Activated CD4-positive, alpha-beta T cell treated with anti-CD3 and anti-CD28 coated beads, Interleukin-2, amount 10 ng/mL, durations not matched to agents 7 days and 5 days (primary cell): ENCODE measurements around the gene PPP1R1B. TPM values are rescaled to one million over a fixed set of nuclear protein-coding genes. Genes with fewer than 3 reads are reported as not detected.

ENCODE experiments used
- CTCF ChIA-PET: fragments of 350-600 bp; sonication (Branson Sonifier 250); formaldehyde crosslinking; loops from one replicate; lab custom pipeline; 2021; ENCODE audit warnings: antibody characterized with exemption; lab: Charles Lee
- POLR2A ChIA-PET: fragments of 350-600 bp; sonication (Branson Sonifier 250); formaldehyde crosslinking; loops from one replicate; lab custom pipeline; 2021; ENCODE audit warnings: antibody characterized with exemption; lab: Charles Lee
- DNase-seq: peaks from one replicate; pipeline ENCODE4 v3.0.0-alpha.2; 2020
- H3K27ac Mint-ChIP-seq: one replicate; pipeline ENCODE4 v1.8.0; 2021; ENCODE audit warnings: mild to moderate bottlenecking, moderate library complexity, mixed read lengths
- H3K27me3 Mint-ChIP-seq: one replicate; pipeline ENCODE4 v1.8.0; 2021; ENCODE audit warnings: mixed read lengths
- H3K36me3 Mint-ChIP-seq: one replicate; pipeline ENCODE4 v1.8.0; 2021; ENCODE audit warnings: low read depth, mixed read lengths
- H3K4me1 Mint-ChIP-seq: one replicate; pipeline ENCODE4 v1.8.0; 2021; ENCODE audit warnings: mixed read lengths
- H3K4me3 Mint-ChIP-seq: one replicate; pipeline ENCODE4 v1.8.0; 2021; ENCODE audit warnings: mild to moderate bottlenecking, moderate library complexity, mixed read lengths
- H3K9me3 Mint-ChIP-seq: one replicate; pipeline ENCODE4 v1.8.0; 2021; ENCODE audit warnings: mixed read lengths
- total RNA-seq, 2 experiments: library from RNA; stranded (reverse); gene quantifications; one replicate each; pipeline ENCODE4 v1.2.3, GENCODE V29; 2021

Gene PPP1R1B
- total RNA-seq, 2 experiments from 2014 or later, result not detected

GRCh38 chr17:39611401-39612112 lies 15.2 kb upstream of the PPP1R1B start:
- POLR2A ChIA-PET, result no interaction called here
- peaks cover 39% of the 10 kb centered on the region for H3K27me3 Mint-ChIP-seq
- no peak overlapping the region for H3K27ac Mint-ChIP-seq
- CTCF ChIA-PET, result interaction anchor here (3.3 kb wide), 1 partner anchor 10 kb away, joined by 26 read pairs; no protein-coding TSS in a partner anchor
- DNase-seq, result no peak
- peaks cover 4% of the 10 kb centered on the region for H3K4me1 Mint-ChIP-seq
- no peak overlapping the region for H3K4me3 Mint-ChIP-seq
- H3K9me3 Mint-ChIP-seq, result no peaks in the 10 kb centered on the region
- no peaks in the 10 kb centered on the region for H3K36me3 Mint-ChIP-seq

- Mint-ChIP-seq H3K9me3 (no peaks in the 10 kb centered on the region), H3K27ac (no peak overlapping the region), H3K27me3 (peaks cover 42% of the 10 kb centered on the region), H3K36me3 (no peaks in the 10 kb centered on the region), H3K4me3 (no peak overlapping the region), H3K4me1 (peaks cover 2% of the 10 kb centered on the region)
- ChIA-PET POLR2A (no interaction called here), CTCF (interaction anchor here (1.8 to 3.3 kb wide), 2 partner anchors 9 to 22 kb away, joined by 4 to 26 read pairs; no protein-coding TSS in a partner anchor)
- no peak for DNase-seq
These were observed 14.4 kb upstream of the PPP1R1B start for GRCh38 chr17:39612291-39612894.

DNA sequence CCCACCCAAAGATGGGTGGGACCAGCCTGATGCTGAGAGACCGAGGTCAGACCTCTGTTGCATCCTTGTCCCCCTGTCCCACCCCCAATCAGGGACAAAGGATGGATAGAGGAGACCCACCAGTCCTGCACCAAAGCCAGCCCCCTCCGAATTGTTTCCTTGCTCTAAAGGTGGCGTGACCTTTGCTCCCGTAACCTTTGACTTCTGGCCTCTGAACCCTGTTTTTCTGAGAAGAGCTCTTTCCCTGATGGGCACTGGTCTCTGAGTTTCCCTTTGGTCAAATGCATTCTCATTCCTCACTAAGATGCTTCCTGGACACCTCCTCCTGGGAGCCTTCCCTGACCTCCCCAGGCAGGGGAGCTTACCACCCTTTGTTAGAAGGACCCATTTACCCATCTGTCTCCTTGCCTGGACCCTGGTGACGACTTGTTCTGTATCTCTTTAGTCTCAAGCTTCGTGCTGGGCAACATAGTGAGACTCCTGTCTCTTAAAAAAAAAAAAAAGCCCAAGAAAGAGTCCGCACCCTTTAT lies 13.8 kb upstream of the PPP1R1B start:
- ChIA-PET CTCF (interaction anchor here (0.6 to 3.3 kb wide), 4 partner anchors 8 to 21 kb away, joined by 3 to 26 read pairs (median 4); partner anchors contain the start of gene PPP1R1B), POLR2A (no interaction called here)
- Mint-ChIP-seq H3K4me3 (no peak overlapping the region), H3K27me3 (peaks cover 42% of the 10 kb centered on the region), H3K4me1 (peaks cover 2% of the 10 kb centered on the region), H3K36me3 (no peaks in the 10 kb centered on the region), H3K27ac (no peak overlapping the region), H3K9me3 (no peaks in the 10 kb centered on the region)
- no peak for DNase-seq

- Mint-ChIP-seq H3K4me1 (peaks cover 3% of the 10 kb centered on the region), H3K27me3 (peaks cover 41% of the 10 kb centered on the region), H3K4me3 (no peak overlapping the region), H3K27ac (no peak overlapping the region), H3K36me3 (no peaks in the 10 kb centered on the region), H3K9me3 (no peaks in the 10 kb centered on the region)
- CTCF ChIA-PET, result interaction anchor here (0.9 to 1.3 kb wide), 3 partner anchors 9 to 19 kb away, joined by 3 to 4 read pairs (median 3); no protein-coding TSS in a partner anchor
- DNase-seq, result no peak
- POLR2A ChIA-PET, result interaction anchor here (0.6 kb wide), 1 partner anchor 18 kb away, joined by 4 read pairs; no protein-coding TSS in a partner anchor
These were observed 12.1 kb upstream of the PPP1R1B start for GRCh38 chr17:39614545-39615157.

- Mint-ChIP-seq H3K27me3 (peaks cover 38% of the 10 kb centered on the region), H3K4me1 (peaks cover 3% of the 10 kb centered on the region), H3K27ac (no peak overlapping the region), H3K9me3 (no peaks in the 10 kb centered on the region), H3K4me3 (no peak overlapping the region), H3K36me3 (no peaks in the 10 kb centered on the region)
- CTCF ChIA-PET, result interaction anchor here (1.0 to 1.3 kb wide), 2 partner anchors 8 to 18 kb away, joined by 3 to 4 read pairs; no protein-coding TSS in a partner anchor
- DNase-seq, result no peak
- POLR2A ChIA-PET, result no interaction called here
These were observed 11.3 kb upstream of the PPP1R1B start for GRCh38 chr17:39615434-39615833.

GRCh38 chr17:39617100-39617445 lies 9.7 kb upstream of the PPP1R1B start:
- ChIA-PET CTCF (no interaction called here), POLR2A (no interaction called here)
- Mint-ChIP-seq H3K9me3 (no peaks in the 10 kb centered on the region), H3K4me1 (peaks cover 7% of the 10 kb centered on the region), H3K27ac (no peak overlapping the region), H3K36me3 (no peaks in the 10 kb centered on the region), H3K4me3 (peak overlapping the region; percentile 67), H3K27me3 (peaks cover 39% of the 10 kb centered on the region)
- DNase-seq, result no peak

DNA sequence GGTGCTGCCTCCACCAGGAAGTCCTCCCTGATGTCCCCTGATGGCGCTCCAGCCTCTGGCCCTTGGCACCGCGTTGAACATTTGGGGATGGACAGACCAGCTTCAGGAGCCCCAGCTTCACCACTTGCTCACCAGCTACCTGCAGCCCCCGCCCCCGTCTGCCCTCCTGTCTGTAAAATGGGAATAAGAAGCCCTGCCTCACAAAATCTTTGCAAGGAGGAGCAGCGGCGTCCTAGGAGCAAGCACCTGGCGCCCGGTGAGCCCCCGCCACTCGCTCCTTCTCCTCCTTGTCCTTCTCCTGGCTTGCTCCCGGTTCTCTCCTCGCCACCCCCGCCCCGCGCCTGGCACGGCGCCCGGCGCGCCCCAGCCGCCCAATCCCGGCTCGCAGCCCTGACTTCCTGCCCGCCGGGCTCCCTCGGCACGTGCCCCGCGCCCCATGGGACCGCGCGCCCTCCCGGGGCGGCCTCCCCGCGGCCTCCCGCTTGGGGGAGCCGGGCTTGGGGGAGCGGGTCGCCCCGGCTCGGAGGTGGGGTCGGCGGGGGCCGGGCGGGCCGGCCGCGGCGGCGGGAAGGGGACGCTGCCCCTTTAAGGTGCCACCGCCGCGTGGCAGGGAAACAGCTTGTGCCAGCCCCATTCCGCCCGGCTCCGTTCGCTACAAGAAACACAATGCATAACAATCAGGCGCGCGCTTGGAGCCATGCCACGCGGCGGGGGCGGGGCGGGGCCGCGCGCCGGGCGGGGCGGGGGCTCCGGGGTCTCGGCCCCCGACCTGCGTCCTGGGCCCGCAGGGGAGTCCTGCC lies 9.1 kb upstream of the PPP1R1B start:
- DNase-seq, result peak; percentile 61
- ChIA-PET POLR2A (no interaction called here), CTCF (interaction anchor here (1.8 kb wide), 1 partner anchor 112 kb away, joined by 5 read pairs; the partner anchor contains the start of gene MIEN1)
- peaks cover 13% of the 10 kb centered on the region for H3K4me1 Mint-ChIP-seq
- H3K27me3 Mint-ChIP-seq, result peaks cover 39% of the 10 kb centered on the region
- H3K4me3 Mint-ChIP-seq, result peak overlapping the region; percentile 74
- H3K27ac Mint-ChIP-seq, result no peak overlapping the region
- H3K36me3 Mint-ChIP-seq, result no peaks in the 10 kb centered on the region
- no peaks in the 10 kb centered on the region for H3K9me3 Mint-ChIP-seq

DNA sequence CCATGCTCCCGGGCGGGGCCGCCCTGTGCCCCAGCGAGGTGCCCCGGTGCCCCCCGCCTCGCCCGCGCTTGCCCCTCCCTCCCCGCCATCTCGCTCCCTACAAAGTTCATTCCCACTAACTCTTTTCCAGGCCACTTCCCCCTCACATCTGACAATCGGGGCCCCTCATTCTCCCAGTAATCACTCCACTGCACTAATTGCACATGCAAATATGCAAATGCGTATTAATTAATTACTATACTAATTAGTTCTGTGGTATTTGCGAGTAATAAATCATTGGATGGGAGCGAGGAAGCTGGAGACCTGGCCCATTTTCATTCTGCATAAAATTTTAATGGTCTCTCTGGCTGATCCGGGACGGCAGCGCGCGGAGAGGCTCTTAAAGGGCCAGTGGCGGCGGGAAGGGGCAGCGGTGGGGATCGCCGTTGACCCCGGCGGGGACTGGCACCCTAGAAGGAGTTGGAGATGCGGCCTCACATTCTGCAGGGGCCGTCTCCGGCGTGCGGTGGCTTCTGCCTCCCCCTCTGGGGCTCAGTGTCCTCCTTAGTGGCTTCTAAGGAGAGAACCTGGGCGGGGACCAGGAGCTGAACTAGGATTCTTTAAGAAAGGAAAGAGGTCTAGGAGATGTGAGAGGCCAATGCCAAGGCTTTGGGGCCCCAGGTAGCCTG lies 8.4 kb upstream of the PPP1R1B start:
- H3K36me3 Mint-ChIP-seq, result no peaks in the 10 kb centered on the region
- peaks cover 39% of the 10 kb centered on the region for H3K27me3 Mint-ChIP-seq
- POLR2A ChIA-PET, result no interaction called here
- no peak for DNase-seq
- peak overlapping the region; percentile 82 for H3K27ac Mint-ChIP-seq
- H3K4me1 Mint-ChIP-seq, result peaks cover 19% of the 10 kb centered on the region
- H3K4me3 Mint-ChIP-seq, result peak overlapping the region; percentile 74
- H3K9me3 Mint-ChIP-seq, result no peaks in the 10 kb centered on the region
- CTCF ChIA-PET, result interaction anchor here (0.6 to 1.8 kb wide), 6 partner anchors 10 to 308 kb away, joined by 3 to 5 read pairs (median 3); partner anchors contain the start of gene MIEN1

- Mint-ChIP-seq H3K27me3 (peaks cover 39% of the 10 kb centered on the region), H3K4me3 (no peak overlapping the region), H3K4me1 (peaks cover 24% of the 10 kb centered on the region), H3K27ac (no peak overlapping the region), H3K9me3 (no peaks in the 10 kb centered on the region), H3K36me3 (no peaks in the 10 kb centered on the region)
- ChIA-PET POLR2A (no interaction called here), CTCF (interaction anchor here (0.6 to 4.9 kb wide), 7 partner anchors 9 to 307 kb away, joined by 3 to 45 read pairs (median 3); partner anchors contain the start of gene MIEN1)
- DNase-seq, result no peak
These were observed 7.6 kb upstream of the PPP1R1B start for GRCh38 chr17:39618956-39619785.

DNA sequence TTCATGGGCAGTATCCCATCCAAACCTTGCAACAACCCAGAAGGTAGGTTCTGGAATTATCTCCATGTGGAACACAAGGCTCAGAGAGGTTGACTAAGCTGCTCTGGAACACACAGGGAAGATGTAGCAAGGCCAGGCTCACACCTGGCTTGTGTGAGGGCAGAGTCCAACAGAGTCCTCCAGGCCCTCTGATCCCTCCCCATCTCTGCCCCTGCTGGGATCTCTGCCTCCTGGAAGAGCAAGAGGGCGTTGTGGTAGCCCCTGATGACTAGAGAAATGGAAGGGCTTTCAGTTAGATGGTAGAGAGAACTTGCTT lies 7.0 kb upstream of the PPP1R1B start:
- Mint-ChIP-seq H3K4me1 (peaks cover 26% of the 10 kb centered on the region), H3K27me3 (peaks cover 43% of the 10 kb centered on the region), H3K27ac (no peak overlapping the region), H3K9me3 (no peaks in the 10 kb centered on the region), H3K36me3 (no peaks in the 10 kb centered on the region), H3K4me3 (no peak overlapping the region)
- ChIA-PET POLR2A (no interaction called here), CTCF (interaction anchor here (1.3 to 4.9 kb wide), 4 partner anchors 8 to 110 kb away, joined by 3 to 45 read pairs (median 4); partner anchors contain the start of gene MIEN1)
- DNase-seq, result no peak
